ENCODE data around the gene GLI3.

GRCh38 chr7:42025635-42026375 lies 211.2 kb downstream of the GLI3 start:
- TF ChIP-seq CTCF (IDR thresholded peaks at IDR 0.05) = no peak
- no peak for TF ChIP-seq POLR2A (IDR thresholded peaks at IDR 0.05)
